K562 (cell line): ENCODE data around the gene ICA1L. TPM values are rescaled to one million over a fixed set of nuclear protein-coding genes. Genes with fewer than 3 reads are reported as not detected.

Experiments
- ATAC-seq: fragments of 200-7000 bp; cut with Tn5 transposase; 3 replicates; pipeline ENCODE4 v1.9.1; 2020; ENCODE audit warnings: moderate library complexity
- BruUV-seq: library from RNA; stranded (reverse); fragments of 400-500 nt; replicated peaks from 2 replicates; lab custom pipeline; 2021; lab: Mats Ljungman, UMichigan
- CTCF ChIA-PET: fragments of 300-600 bp; formaldehyde crosslinking; extraction: SDS; loops from one replicate; lab custom pipeline; 2021; ENCODE audit warnings: low intra/inter-chr PET ratio; lab: Yijun Ruan, JAX
- POLR2A ChIA-PET: fragments of 300-600, 350-650 bp; sonication (Branson Sonifier 250); formaldehyde crosslinking; extraction: SDS; loops from one replicate; lab custom pipeline; 2021; ENCODE audit warnings: antibody characterized with exemption, inconsistent platforms; lab: Yijun Ruan, JAX
- DNase-seq, 4 experiments: peaks; one replicate each; pipeline versions ENCODE4 v3.0.0 to v3.0.0-alpha.2; 2011 to 2018; ENCODE audit warnings: low spot score in 3 of 4, mixed read lengths in 3 of 4; ENCODE audit errors: extremely low read depth in 1 of 4
- FAIRE-seq: peaks from 2 replicates; lab custom pipeline; 2011; peaks lifted over from hg19 to GRCh38; lab: Jason Lieb, UNC
- H2AFZ ChIP-seq: 2 replicates; pipeline ENCODE4 v1.6.0; 2011; ENCODE audit warnings: low read depth, low read length, control low read depth, inconsistent platforms
- H3K27ac ChIP-seq: fragments of 200-600 bp; 3 replicates; pipeline ENCODE4 v1.8.0; 2011; ENCODE audit warnings: low read depth, mild to moderate bottlenecking, control low read depth, inconsistent platforms, low read length, moderate library complexity, mixed read lengths; ENCODE audit errors: extremely low read depth
- H3K27me3 ChIP-seq, 2 experiments: fragments of 300-600 bp in 1 of 2; 2 replicates in 1 of 2; 3 replicates in 1 of 2; pipeline versions ENCODE4 v1.6.0 to v1.8.0; 2011; ENCODE audit warnings: inconsistent platforms in 2 of 2, low read length in 2 of 2, mild to moderate bottlenecking in 1 of 2, mixed read lengths in 1 of 2, moderate library complexity in 1 of 2; ENCODE audit not compliant: control insufficient read depth in 2 of 2, insufficient read depth in 2 of 2
- H3K36me3 ChIP-seq: fragments of 300-600 bp; 3 replicates; pipeline ENCODE4 v1.8.0; 2011; ENCODE audit warnings: mild to moderate bottlenecking, low read length, inconsistent platforms; ENCODE audit not compliant: control insufficient read depth, insufficient read depth
- H3K4me1 ChIP-seq, 2 experiments: fragments of 200-600 bp in 1 of 2; replicated peaks in 1 of 2; 2 replicates in 1 of 2; 3 replicates in 1 of 2; pipeline versions ENCODE4 v1.5.1 to v1.8.0; 2011; ENCODE audit warnings: inconsistent platforms in 2 of 2, low read length in 2 of 2, mild to moderate bottlenecking in 1 of 2, mixed read lengths in 1 of 2, moderate library complexity in 1 of 2; ENCODE audit not compliant: control insufficient read depth in 2 of 2, insufficient read depth in 2 of 2
- H3K4me2 ChIP-seq: 2 replicates; pipeline ENCODE4 v1.6.1; 2011; ENCODE audit warnings: low read length, control low read depth, inconsistent platforms, mixed read lengths; ENCODE audit not compliant: insufficient read depth
- H3K4me3 ChIP-seq: fragments of 200-600 bp; sonication (generic), shearing (Covaris generic); 2 replicates; pipeline ENCODE4 v1.5.1; 2016; ENCODE audit warnings: control low read depth, inconsistent platforms
- H3K79me2 ChIP-seq: fragments of 200-600 bp; 3 replicates; pipeline ENCODE4 v1.8.0; 2011; ENCODE audit warnings: low read length, inconsistent platforms; ENCODE audit not compliant: control insufficient read depth, insufficient read depth
- H3K9ac ChIP-seq, 2 experiments: 2 replicates each; pipeline versions ENCODE4 v1.6.0 to v1.6.1; 2011; ENCODE audit warnings: low read depth in 2 of 2, low read length in 2 of 2, control low read depth in 1 of 2, inconsistent platforms in 1 of 2, mild to moderate bottlenecking in 1 of 2, mixed read lengths in 1 of 2; ENCODE audit not compliant: insufficient read depth in 1 of 2
- H3K9me1 ChIP-seq: one replicate; pipeline ENCODE4 v1.6.0; 2011; ENCODE audit warnings: inconsistent platforms, mild to moderate bottlenecking, low read length, moderate library complexity; ENCODE audit not compliant: control insufficient read depth, insufficient read depth
- H3K9me3 ChIP-seq: replicated peaks from 2 replicates; pipeline ENCODE4 v1.5.1; 2011; ENCODE audit warnings: low read depth, low read length, inconsistent platforms; ENCODE audit not compliant: control insufficient read depth, insufficient read depth
- H4K20me1 ChIP-seq: replicated peaks from 2 replicates; pipeline ENCODE4 v1.6.1; 2011; ENCODE audit warnings: low read length, inconsistent platforms, mixed read lengths; ENCODE audit not compliant: control insufficient read depth, insufficient read depth
- ADNP ChIP-seq: fragments of 200-800 bp; sonication (Bioruptor generic); IDR thresholded peaks from 2 replicates; pipeline ENCODE4 v1.6.1; 2016; ENCODE audit warnings: missing genetic modification characterization, missing compliant biosample characterization
- BDP1 ChIP-seq: IDR thresholded peaks from 3 replicates; pipeline ENCODE4 v1.6.1; 2011; ENCODE audit not compliant: insufficient read length, insufficient read depth
- CSDE1 ChIP-seq, 2 experiments: fragments of 450-650 bp; IDR thresholded peaks; 2 replicates each; pipeline ENCODE4 v1.6.1; 2016; ENCODE audit warnings: mild to moderate bottlenecking in 1 of 2
- FOXJ3 ChIP-seq: sonication (generic); formaldehyde crosslinking; IDR thresholded peaks from 2 replicates; pipeline ENCODE4 v1.4.0; 2020; ENCODE audit warnings: mild to moderate bottlenecking, missing genetic modification reagents
- FOXP1 ChIP-seq: sonication (generic); formaldehyde crosslinking; IDR thresholded peaks from 2 replicates; pipeline ENCODE4 v1.8.0; 2022; ENCODE audit warnings: mild to moderate bottlenecking, missing genetic modification reagents
- MCM2 ChIP-seq: fragments of 450-650 bp; IDR thresholded peaks from 2 replicates; pipeline ENCODE4 v1.6.1; 2017; ENCODE audit warnings: low read depth, mild to moderate bottlenecking
- MTF1 ChIP-seq: fragments of 250-450 bp; sonication (Bioruptor Pico); IDR thresholded peaks from 2 replicates; pipeline ENCODE4 v1.9.0; 2021; ENCODE audit warnings: moderate library complexity, mild to moderate bottlenecking, inconsistent platforms, borderline replicate concordance
- POLR2H ChIP-seq: IDR thresholded peaks from 2 replicates; pipeline ENCODE4 v1.6.1; 2016; ENCODE audit warnings: missing genetic modification characterization, low read depth, mild to moderate bottlenecking, control low read depth, missing compliant biosample characterization, moderate library complexity
- SMARCC2 ChIP-seq: fragments of 450-650 bp; IDR thresholded peaks from 2 replicates; pipeline ENCODE4 v1.6.1; 2017; ENCODE audit warnings: antibody characterized with exemption, moderate library complexity, mild to moderate bottlenecking, low read depth
- SRSF1 ChIP-seq: fragments of 200-400 bp; formaldehyde crosslinking; IDR thresholded peaks from 2 replicates; pipeline ENCODE4 v1.6.1; 2017; ENCODE audit warnings: mild to moderate bottlenecking, low read depth, low read length, moderate library complexity
- ZNF121 ChIP-seq: sonication (generic); formaldehyde crosslinking; conservative IDR thresholded peaks from 2 replicates; pipeline ENCODE4 v1.8.0; 2022; ENCODE audit warnings: missing genetic modification reagents
- ZNF133 ChIP-seq: fragments of 250-450 bp; sonication (Bioruptor Pico); IDR thresholded peaks from 2 replicates; pipeline ENCODE4 v1.4.0; 2020; ENCODE audit warnings: mild to moderate bottlenecking
- ZNF324 ChIP-seq: fragments of 250-450 bp; sonication (Bioruptor Pico); IDR thresholded peaks from 2 replicates; pipeline ENCODE4 v1.4.0; 2020; ENCODE audit warnings: mild to moderate bottlenecking
- WGBS: fragments of 100-300 bp; shearing (Covaris generic); methylation state at CpG from one replicate; pipeline ENCODE4 v1.1.6; 2016; ENCODE audit warnings: low coverage, mixed read lengths; ENCODE audit not compliant: insufficient coverage; ENCODE audit errors: missing lambda C conversion rate; 5-methylcytosine and 5-hydroxymethylcytosine counted together
- in situ Hi-C: fragments of 300-500 bp; cut with MboI; formaldehyde crosslinking; loops from 4 replicates; pipeline ENCODE4 v1.15.0; 2018; ENCODE audit warnings: inconsistent platforms, mixed read lengths
- intact Hi-C: fragments of 100-400 bp; cut with micrococcal nuclease; formaldehyde crosslinking; loops from 2 replicates; pipeline ENCODE4 v1.14.2; 2022
- polyA plus RNA-seq, 8 experiments: library from polyadenylated mRNA; depleted of rRNA in 4 of 8; stranded (reverse) in 5 of 8; unstranded in 3 of 8; fragments of >200 nt; fragmentation: Nextera tagmentation in 2 of 8; fragmentation: Illumina TruSeq in 1 of 8; extraction: Ambion mirVana in 2 of 8; extraction: Trizol in 1 of 8; gene quantifications; 2 replicates each; pipeline versions ENCODE4 v1.2.1 to v1.2.3, GENCODE V29; 2011 to 2014; ENCODE audit warnings: inconsistent platforms in 1 of 8, missing spikeins in 1 of 8
- total RNA-seq, 7 experiments: library from RNA; depleted of rRNA in 6 of 7; stranded (reverse); fragments of >200 nt in 6 of 7; fragmentation: Illumina TruSeq in 2 of 7; extraction: Trizol in 2 of 7; gene quantifications; 2 replicates each; pipeline versions ENCODE4 v1.2.1 to v1.2.3, GENCODE V29; 2011 to 2021; ENCODE audit warnings: low replicate concordance in 1 of 7

ICA1L gene
- total and polyA plus RNA-seq, 9 of the 15 experiments (the other 6 are each of a cell fraction or from before 2014, with no cell fraction given), result 0.57 to 1.7 (median 1.1) TPM

DNA sequence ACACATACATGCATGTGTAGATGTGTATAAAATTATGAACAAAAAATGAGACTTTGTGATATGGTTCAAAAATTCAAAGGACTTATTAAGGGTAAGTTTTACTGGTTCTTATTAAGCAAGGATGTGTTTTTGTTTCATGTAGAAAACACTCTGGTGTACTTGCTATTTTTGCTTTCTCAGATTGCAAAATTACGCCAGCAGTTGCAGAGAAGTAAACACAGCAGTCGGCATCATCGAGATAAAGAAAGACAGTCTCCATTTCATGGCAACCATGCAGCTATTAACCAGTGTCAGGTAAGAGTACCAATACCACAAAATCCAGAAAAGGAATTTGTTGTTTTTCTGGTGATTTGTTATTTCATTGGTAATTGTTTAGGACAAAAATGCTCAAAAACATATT, 145.5 kb downstream of the ICA1L start (continued):
- TF ChIP-seq MTF1 (CRISPR knock-in tag), result no peak
- no peak for TF ChIP-seq FOXP1 (CRISPR knock-in tag)
- no peak for TF ChIP-seq SMARCC2
- no peak for TF ChIP-seq BDP1
- TF ChIP-seq ZNF324 (CRISPR knock-in tag), result no peak
- TF ChIP-seq FOXJ3 (CRISPR knock-in tag), result no peak
- no peak for TF ChIP-seq ZNF133
- no peak for TF ChIP-seq MCM2
- no peak for TF ChIP-seq ADNP (tag)
- no peak for TF ChIP-seq CSDE1 (IDR thresholded peaks at IDR 0.05)
- no peak for TF ChIP-seq ZNF121
- TF ChIP-seq POLR2H (tag), result no peak

DNA sequence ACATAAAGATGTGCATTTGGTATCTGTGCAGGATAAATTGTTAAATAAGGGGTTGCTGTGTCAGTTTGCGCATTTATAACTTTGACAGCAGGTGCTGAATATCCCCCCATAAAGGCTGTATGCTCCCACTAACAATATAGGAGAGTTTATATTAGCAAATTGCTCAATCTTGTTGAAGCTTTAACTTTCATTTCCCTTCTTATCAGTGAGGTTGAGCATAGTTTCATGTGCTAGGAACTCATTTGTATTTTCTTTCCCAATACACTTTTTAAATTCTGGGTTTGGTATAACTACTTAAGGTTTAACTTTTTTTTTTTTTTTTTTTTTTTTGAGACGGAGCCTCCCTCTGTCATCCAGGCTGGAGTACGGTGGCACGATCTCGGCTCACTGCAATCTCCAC, 147.8 kb downstream of the ICA1L start:
- Histone ChIP-seq H4K20me1 (no peaks in the 10 kb centered on the region), H3K4me3 (no peak overlapping the region), H3K27me3 (no peaks in the 10 kb centered on the region), H2AFZ (no peak overlapping the region), H3K9ac (no peak overlapping the region), H3K79me2 (no peaks in the 10 kb centered on the region), H3K4me1 (no peaks in the 10 kb centered on the region), H3K4me2 (no peak overlapping the region), H3K9me1 (no peaks in the 10 kb centered on the region), H3K9me3 (no peaks in the 10 kb centered on the region), H3K27ac (no peak overlapping the region), H3K36me3 (peaks cover 6% of the 10 kb centered on the region; the same call in 1 of the 3 replicates)
- TF ChIP-seq SRSF1, result no peak
- no peak for DNase-seq
- BruUV-seq, result no TSS peak
- no peak for FAIRE-seq
- in situ Hi-C loops, result no loop called here
- intact Hi-C loops, result no loop called here
- CTCF ChIA-PET, result no interaction called here
- 100% methylated on average over 1 of the region's 5 CpGs for WGBS
- POLR2A ChIA-PET, result no interaction called here
- ATAC-seq, result no peak

Other genes with a start within 250 kb of the ICA1L start
- 1.6 and 2.2 TPM in 2 replicates for gene FAM117B, start 236.8 kb downstream of the ICA1L start, total RNA-seq (2014; rRNA removed)
- gene FAM117B, start 236.8 kb downstream of the ICA1L start, total RNA-seq (2014; rRNA removed; fragmentation: Illumina TruSeq; extraction: Trizol), result 3.4 and 3.6 TPM in 2 replicates
- 2.6 and 2.9 TPM in 2 replicates for gene FAM117B, start 236.8 kb downstream of the ICA1L start, total RNA-seq (2015; rRNA removed; fragmentation: Illumina TruSeq; extraction: Trizol)
- gene FAM117B, start 236.8 kb downstream of the ICA1L start, total RNA-seq (2021), result 5.2 and 5.5 TPM in 2 replicates
- 2.1 TPM in 2 replicates for gene FAM117B, start 236.8 kb downstream of the ICA1L start, polyA plus RNA-seq (2011; rRNA removed)
- gene FAM117B, start 236.8 kb downstream of the ICA1L start, polyA plus RNA-seq (2014; fragmentation: Illumina TruSeq; extraction: Trizol), result 3.4 and 3.6 TPM in 2 replicates
- gene FAM117B, start 236.8 kb downstream of the ICA1L start, polyA plus RNA-seq (2014; fragmentation: Nextera tagmentation; extraction: Ambion mirVana), result 1 to 10 TPM; 2.6 to 3.7 TPM
- 1.7 and 2.3 TPM in 2 replicates for gene FAM117B, start 236.8 kb downstream of the ICA1L start, polyA plus RNA-seq (2014; rRNA removed)
- gene WDR12, start 39.9 kb upstream of the ICA1L start, total RNA-seq (2014; rRNA removed), result 109 and 119 TPM in 2 replicates
- 141 and 154 TPM in 2 replicates for gene WDR12, start 39.9 kb upstream of the ICA1L start, total RNA-seq (2014; rRNA removed; fragmentation: Illumina TruSeq; extraction: Trizol)
- 121 and 128 TPM in 2 replicates for gene WDR12, start 39.9 kb upstream of the ICA1L start, total RNA-seq (2015; rRNA removed; fragmentation: Illumina TruSeq; extraction: Trizol)
- gene WDR12, start 39.9 kb upstream of the ICA1L start, total RNA-seq (2021), result 180 and 194 TPM in 2 replicates
- 188 and 278 TPM in 2 replicates for gene WDR12, start 39.9 kb upstream of the ICA1L start, polyA plus RNA-seq (2011; rRNA removed)
- gene WDR12, start 39.9 kb upstream of the ICA1L start, polyA plus RNA-seq (2014; fragmentation: Illumina TruSeq; extraction: Trizol), result 137 and 147 TPM in 2 replicates
- 100 to 1,000 TPM; 498 to 554 TPM for gene WDR12, start 39.9 kb upstream of the ICA1L start, polyA plus RNA-seq (2014; fragmentation: Nextera tagmentation; extraction: Ambion mirVana)
- gene WDR12, start 39.9 kb upstream of the ICA1L start, polyA plus RNA-seq (2014; rRNA removed), result 171 and 174 TPM in 2 replicates
- 0.45 TPM in 2 replicates for gene CARF, start 40.5 kb upstream of the ICA1L start, total RNA-seq (2014; rRNA removed)
- gene CARF, start 40.5 kb upstream of the ICA1L start, total RNA-seq (2014; rRNA removed; fragmentation: Illumina TruSeq; extraction: Trizol), result 2.0 and 2.3 TPM in 2 replicates
- 1.8 TPM in 2 replicates for gene CARF, start 40.5 kb upstream of the ICA1L start, total RNA-seq (2015; rRNA removed; fragmentation: Illumina TruSeq; extraction: Trizol)
- 0.95 and 1.2 TPM in 2 replicates for gene CARF, start 40.5 kb upstream of the ICA1L start, total RNA-seq (2021)
- 4.2 and 4.6 TPM in 2 replicates for gene CARF, start 40.5 kb upstream of the ICA1L start, polyA plus RNA-seq (2011; rRNA removed)
- 1.3 and 1.6 TPM in 2 replicates for gene CARF, start 40.5 kb upstream of the ICA1L start, polyA plus RNA-seq (2014; fragmentation: Illumina TruSeq; extraction: Trizol)
- gene CARF, start 40.5 kb upstream of the ICA1L start, polyA plus RNA-seq (2014; fragmentation: Nextera tagmentation; extraction: Ambion mirVana), result under 1 TPM; 0.31 to 0.80 TPM
- gene CARF, start 40.5 kb upstream of the ICA1L start, polyA plus RNA-seq (2014; rRNA removed), result 1.2 and 1.6 TPM in 2 replicates
- 3.6 and 7.0 TPM in 2 replicates for gene NBEAL1, start 143.1 kb upstream of the ICA1L start, total RNA-seq (2014; rRNA removed)
- 9.7 and 9.9 TPM in 2 replicates for gene NBEAL1, start 143.1 kb upstream of the ICA1L start, total RNA-seq (2014; rRNA removed; fragmentation: Illumina TruSeq; extraction: Trizol)
- gene NBEAL1, start 143.1 kb upstream of the ICA1L start, total RNA-seq (2015; rRNA removed; fragmentation: Illumina TruSeq; extraction: Trizol), result 7.3 and 8.3 TPM in 2 replicates
- 8.4 and 10.1 TPM in 2 replicates for gene NBEAL1, start 143.1 kb upstream of the ICA1L start, total RNA-seq (2021)
- 7.7 and 8.9 TPM in 2 replicates for gene NBEAL1, start 143.1 kb upstream of the ICA1L start, polyA plus RNA-seq (2011; rRNA removed)
- gene NBEAL1, start 143.1 kb upstream of the ICA1L start, polyA plus RNA-seq (2014; fragmentation: Illumina TruSeq; extraction: Trizol), result 12.3 and 13.5 TPM in 2 replicates
- 1 to 10 TPM; 2.1 to 4.3 TPM for gene NBEAL1, start 143.1 kb upstream of the ICA1L start, polyA plus RNA-seq (2014; fragmentation: Nextera tagmentation; extraction: Ambion mirVana)
- 2.6 and 3.2 TPM in 2 replicates for gene NBEAL1, start 143.1 kb upstream of the ICA1L start, polyA plus RNA-seq (2014; rRNA removed)